Activated CD4-positive, alpha-beta T cell treated with anti-CD3 and anti-CD28 coated beads for 24 hours (primary cell): ENCODE data around the gene HS6ST1.
"Not testable (repeated sequence)": the region's sequence is repeated elsewhere in the genome, so short reads cannot be mapped to it uniquely, and the experiment has no call there.

Experiments
- DNase-seq, 2 donors: peaks; one replicate each; pipeline ENCODE4 v3.0.0-alpha.2; 2020; ENCODE audit warnings: low read depth in 2 of 2

HS6ST1 gene

DNA sequence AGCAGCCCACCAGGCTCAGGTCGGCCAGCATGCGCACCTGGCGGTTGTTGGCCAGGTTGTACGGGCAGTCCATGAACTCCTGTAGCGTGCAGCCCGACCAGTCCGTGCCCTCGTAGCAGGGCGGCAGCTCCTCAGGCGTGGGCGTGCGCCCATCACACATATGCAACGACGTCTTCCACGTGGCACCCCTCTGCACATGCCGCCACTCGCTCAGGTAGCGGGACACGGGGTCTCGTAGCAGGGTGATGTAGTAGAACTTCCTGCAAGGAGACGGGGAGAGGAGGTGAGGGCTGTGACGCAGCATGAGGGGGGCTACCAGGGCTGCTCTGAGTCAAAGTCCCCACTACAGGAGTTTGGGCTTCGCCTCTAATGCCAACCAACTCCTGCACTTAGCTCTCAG is 50.1 kb downstream of the HS6ST1 start:
- DNase-seq: not testable (repeated sequence)

- DNase-seq: not testable (repeated sequence)
Measured at GRCh38 chr2:128268145-128268544, 50.5 kb downstream of the HS6ST1 start.

DNA sequence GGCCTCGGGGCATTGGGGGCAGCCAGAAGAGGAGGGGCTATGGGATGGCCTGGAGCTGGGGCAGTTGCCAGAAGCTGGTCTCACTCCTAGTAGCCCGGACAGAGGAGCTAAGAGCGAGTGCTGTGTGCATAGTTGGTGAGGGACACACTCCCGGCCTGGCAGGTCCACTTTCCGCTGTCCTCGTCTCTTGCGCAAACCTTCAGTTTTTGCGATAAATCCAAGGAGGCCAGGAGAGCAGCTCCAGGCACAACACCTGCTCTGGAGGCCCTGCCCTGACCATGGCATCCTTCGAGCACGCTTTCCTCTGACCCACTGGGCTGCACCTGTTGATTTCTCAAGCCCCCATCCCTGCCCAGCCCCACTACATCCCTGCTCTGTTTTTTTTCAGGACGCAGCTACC is 51.0 kb downstream of the HS6ST1 start:
- not testable (repeated sequence) for DNase-seq

DNA sequence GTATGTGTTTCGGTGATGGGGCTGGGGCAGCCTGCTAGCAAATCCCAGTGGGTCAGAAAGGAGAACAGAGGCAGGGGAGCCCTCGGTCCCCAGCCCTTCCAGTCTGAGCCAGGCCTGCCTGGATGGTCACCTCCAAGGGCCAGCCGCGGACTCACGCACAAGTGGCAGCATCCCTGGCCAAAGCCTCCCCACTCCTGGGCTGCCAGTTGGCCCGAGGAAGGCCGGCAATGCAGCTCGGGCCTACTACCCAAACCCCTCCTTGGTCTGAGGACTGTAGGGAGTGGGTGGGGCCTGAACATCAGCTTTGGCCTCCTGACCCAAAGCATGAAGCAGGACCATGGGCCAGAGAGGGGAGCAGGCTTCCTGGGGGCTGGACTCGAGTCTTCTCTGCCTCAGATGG is 51.5 kb downstream of the HS6ST1 start:
- not testable (repeated sequence) for DNase-seq

DNA sequence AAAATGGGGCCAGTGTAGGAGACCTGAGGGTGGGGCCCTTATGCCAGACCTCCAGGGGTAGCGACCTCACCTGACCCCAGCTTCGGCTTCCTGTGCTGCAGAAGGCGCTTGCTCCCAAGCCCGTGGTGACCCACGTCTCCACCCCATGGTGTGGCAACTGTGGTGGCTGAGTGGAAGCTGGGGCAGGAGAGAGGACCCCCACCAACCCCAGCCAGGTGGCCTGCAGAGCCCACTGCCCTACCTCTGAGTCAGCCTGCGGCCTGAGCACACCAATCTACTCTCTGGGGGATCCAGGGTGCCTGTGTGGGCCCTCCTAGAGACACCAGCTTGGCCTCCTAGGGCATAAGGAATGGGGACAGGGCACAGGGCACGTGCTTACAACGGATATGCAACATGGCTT is 52.2 kb downstream of the HS6ST1 start:
- DNase-seq: not testable (repeated sequence)

DNA sequence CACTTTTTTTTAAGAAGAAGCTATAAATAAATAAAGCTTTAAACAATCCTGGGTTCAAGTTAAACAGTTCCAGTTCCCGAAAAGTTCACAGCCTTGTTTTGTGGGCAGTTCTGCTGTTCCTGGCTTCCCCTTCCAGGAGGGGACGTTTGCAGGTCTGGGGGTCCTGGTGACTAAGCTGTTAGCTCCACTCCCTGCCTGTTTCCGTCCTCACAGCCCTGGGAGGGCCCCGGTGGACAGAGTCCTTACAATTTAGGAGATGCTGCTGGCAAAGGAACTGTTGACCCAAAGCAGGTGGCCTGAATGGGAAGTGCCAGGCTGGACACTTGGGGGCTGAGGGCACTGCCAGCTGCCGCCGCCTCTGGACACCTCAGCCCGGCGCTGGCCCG is 53.1 kb downstream of the HS6ST1 start:
- DNase-seq: not testable (repeated sequence)

DNA sequence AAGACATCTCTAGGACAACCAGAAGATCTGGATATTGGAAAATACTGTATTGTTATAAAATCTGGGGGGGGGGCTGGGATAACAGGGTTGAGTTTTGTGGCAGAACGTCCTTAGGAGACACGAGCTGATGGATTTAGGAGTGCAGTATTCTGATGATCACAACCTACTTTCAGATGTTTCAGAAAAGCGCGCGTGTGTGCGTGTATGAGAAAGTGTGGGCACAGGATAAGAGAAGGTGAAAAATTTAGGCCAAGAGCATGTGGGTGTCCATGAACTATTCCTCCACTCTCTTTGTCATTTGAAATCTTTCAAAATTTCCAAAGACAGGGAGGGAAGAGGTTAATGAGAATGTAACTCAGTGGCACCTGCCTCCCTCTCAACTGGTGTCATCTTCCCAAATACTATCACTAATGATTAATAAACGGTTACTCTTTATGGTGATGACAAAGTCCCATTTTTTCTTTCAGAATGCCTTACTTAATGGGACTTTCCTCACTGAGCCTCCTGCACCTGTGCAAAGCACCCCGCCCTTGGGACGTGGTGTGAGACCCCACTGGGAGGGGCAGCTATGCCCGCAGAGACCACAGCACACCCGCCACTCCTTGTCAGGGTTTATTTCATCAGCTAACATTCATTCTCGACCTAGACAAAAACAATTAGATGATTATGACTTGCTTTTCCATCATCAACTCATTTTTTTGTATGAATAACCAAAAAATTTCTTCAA is 53.6 kb downstream of the HS6ST1 start:
- DNase-seq: no peak

- DNase-seq: no peak
Measured at GRCh38 chr2:128263902-128264331, 54.8 kb downstream of the HS6ST1 start.

GRCh38 chr2:128262315-128263253 is 56.1 kb downstream of the HS6ST1 start:
- no peak for DNase-seq

- DNase-seq: no peak
Measured at GRCh38 chr2:128261245-128262128, 57.2 kb downstream of the HS6ST1 start.

GRCh38 chr2:128260239-128261138 is 58.2 kb downstream of the HS6ST1 start:
- no peak for DNase-seq

GRCh38 chr2:128259585-128259984 is 59.1 kb downstream of the HS6ST1 start:
- DNase-seq: no peak

- DNase-seq: no peak
Measured at GRCh38 chr2:128258218-128258617, 60.5 kb downstream of the HS6ST1 start.

DNA sequence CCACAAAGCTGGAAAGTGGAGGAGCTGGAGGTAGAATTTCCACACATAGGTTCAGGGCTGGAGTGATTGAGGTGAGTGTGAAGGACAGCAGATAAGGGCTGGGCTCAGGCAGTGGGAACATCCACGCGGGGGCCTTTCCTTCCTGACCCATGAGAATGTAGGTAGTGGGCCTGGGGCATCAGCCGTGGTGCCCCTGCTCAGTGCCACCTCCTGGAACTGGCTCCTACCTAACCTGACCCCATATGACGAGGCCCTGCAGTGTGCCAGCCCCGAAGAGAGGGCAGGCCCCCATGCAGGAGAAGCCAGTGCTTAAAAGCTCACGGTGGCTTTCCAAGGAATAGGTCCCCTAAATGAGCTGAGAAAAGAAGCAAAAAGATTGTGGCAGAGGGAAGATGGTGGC is 66.2 kb downstream of the HS6ST1 start:
- DNase-seq: no peak

DNA sequence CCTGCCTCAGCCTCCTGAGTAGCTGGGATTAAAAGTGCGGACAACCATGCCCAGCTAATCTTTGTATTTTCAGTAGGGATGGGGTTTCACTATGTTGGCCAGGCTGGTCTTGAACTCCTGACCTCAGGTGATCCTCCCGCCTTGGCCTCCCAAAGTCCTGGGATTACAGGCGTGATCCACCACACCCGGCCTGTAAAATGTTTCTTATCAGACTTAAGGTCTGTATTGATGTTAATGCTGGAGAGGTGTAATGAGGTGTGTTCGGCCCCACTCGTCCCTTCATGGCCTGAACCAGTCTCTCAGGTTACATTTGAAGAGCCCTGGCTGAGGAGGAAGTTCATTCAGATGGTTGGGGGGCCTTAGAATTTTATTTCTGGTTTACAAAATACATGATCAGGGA is 66.6 kb downstream of the HS6ST1 start:
- DNase-seq: not testable (repeated sequence)

- DNase-seq: no peak
Measured at GRCh38 chr2:128250229-128251025, 68.2 kb downstream of the HS6ST1 start.

- DNase-seq: no peak
Measured at GRCh38 chr2:128249555-128249954, 69.1 kb downstream of the HS6ST1 start.

- no peak for DNase-seq
Measured at GRCh38 chr2:128245813-128246212, 72.9 kb downstream of the HS6ST1 start.

GRCh38 chr2:128241896-128242295 is 76.8 kb downstream of the HS6ST1 start:
- no peak for DNase-seq
